ENCODE measurements around the gene ADGRG6. TPM values are rescaled to one million over a fixed set of nuclear protein-coding genes. Genes with fewer than 3 reads are reported as not detected.
A peak's percentile ranks its signal among the peaks of the same experiment; 100 is the strongest.

Gene ADGRG6
- total RNA-seq, 1 experiment from 2014 or later: 5.3 TPM

GRCh38 chr6:142374965-142375733 lies 73.3 kb downstream of the ADGRG6 start:
- H3K4me3 Mint-ChIP-seq: no peak overlapping the region
- ChIA-PET POLR2A (interaction anchor here (0.6 kb wide), 1 partner anchor 16 kb away, joined by 4 read pairs; no protein-coding TSS in a partner anchor), CTCF (interaction anchor here (0.6 to 2.2 kb wide), 3 partner anchors 12 to 143 kb away, joined by 4 to 9 read pairs (median 4); no protein-coding TSS in a partner anchor)
- H3K27me3 Mint-ChIP-seq (ENCODE audit: low read depth): no peaks in the 10 kb centered on the region
- peaks cover 46% of the 10 kb centered on the region for H3K4me1 Mint-ChIP-seq
- no peaks in the 10 kb centered on the region for H3K9me3 Mint-ChIP-seq
- ATAC-seq (no peak), DNase-seq (ENCODE audit: low spot score) (no peak)
- no peaks in the 10 kb centered on the region for H3K36me3 Mint-ChIP-seq
- TF ChIP-seq MXD4 (CRISPR knock-in tag; IDR thresholded peaks at IDR 0.05; ENCODE audit: borderline replicate concordance): no peak
- peak; percentile 81 for TF ChIP-seq GABPB1 (CRISPR knock-in tag; IDR thresholded peaks at IDR 0.05)
- TF ChIP-seq ZNF121 (CRISPR knock-in tag; IDR thresholded peaks at IDR 0.05): no peak
- 0 out of 2 replicates have a peak, but pooled peaks have one; percentile 8 for TF ChIP-seq RORB (CRISPR knock-in tag; IDR thresholded peaks at IDR 0.05)
- TF ChIP-seq SMAD4 (CRISPR knock-in tag; IDR thresholded peaks at IDR 0.05): no peak
- H3K27ac Mint-ChIP-seq: peak overlapping the region; percentile 32; the same call in 1 of the 2 replicates

- Mint-ChIP-seq H3K4me1 (peaks cover 49% of the 10 kb centered on the region), H3K4me3 (no peak overlapping the region), H3K36me3 (no peaks in the 10 kb centered on the region), H3K9me3 (no peaks in the 10 kb centered on the region), H3K27me3 (ENCODE audit: low read depth) (no peaks in the 10 kb centered on the region), H3K27ac (no peak overlapping the region)
- 0 out of 2 replicates have a peak, but pooled peaks have one; percentile 34 for TF ChIP-seq GABPB1 (CRISPR knock-in tag; IDR thresholded peaks at IDR 0.05)
- TF ChIP-seq ZNF121 (CRISPR knock-in tag; IDR thresholded peaks at IDR 0.05): no peak
- ChIA-PET POLR2A (no interaction called here), CTCF (no interaction called here)
- DNase-seq (ENCODE audit: low spot score): no peak
- no peak for ATAC-seq
Measured at GRCh38 chr6:142376115-142376514, 74.3 kb downstream of the ADGRG6 start.

- peak; percentile 97 for ATAC-seq
- ChIA-PET POLR2A (interaction anchor here (0.6 kb wide), 1 partner anchor 770 kb away, joined by 8 read pairs; no protein-coding TSS in a partner anchor), CTCF (interaction anchor here (1.4 to 2.5 kb wide), 2 partner anchors 10 to 145 kb away, joined by 8 to 9 read pairs; no protein-coding TSS in a partner anchor)
- Mint-ChIP-seq H3K4me1 (peaks cover 49% of the 10 kb centered on the region), H3K9me3 (no peaks in the 10 kb centered on the region), H3K27me3 (ENCODE audit: low read depth) (no peaks in the 10 kb centered on the region), H3K27ac (peak overlapping the region; percentile 87), H3K4me3 (no peak overlapping the region), H3K36me3 (no peaks in the 10 kb centered on the region)
- peak; percentile 65 for DNase-seq (ENCODE audit: low spot score)
- TF ChIP-seq AFF4 (CRISPR knock-in tag; IDR thresholded peaks at IDR 0.05; ENCODE audit: borderline replicate concordance) (no peak), EMX1 (CRISPR knock-in tag; IDR thresholded peaks at IDR 0.05) (no peak), ZNF425 (CRISPR knock-in tag; conservative IDR thresholded peaks at IDR 0.05) (no peak), TEAD4 (CRISPR knock-in tag; IDR thresholded peaks at IDR 0.05) (no peak), SOX15 (CRISPR knock-in tag; IDR thresholded peaks at IDR 0.05) (no peak), HMGXB4 (CRISPR knock-in tag; IDR thresholded peaks at IDR 0.05) (no peak), ETV6 (CRISPR knock-in tag; IDR thresholded peaks at IDR 0.05) (no peak), GABPB1 (CRISPR knock-in tag; IDR thresholded peaks at IDR 0.05) (peak; percentile 71), MAX (CRISPR knock-in tag; IDR thresholded peaks at IDR 0.05) (peak; percentile 30; the same call in 1 of the 2 replicates), FOXK1 (CRISPR knock-in tag; IDR thresholded peaks at IDR 0.05) (no peak), SMAD4 (CRISPR knock-in tag; IDR thresholded peaks at IDR 0.05) (no peak), ZNF281 (CRISPR knock-in tag; IDR thresholded peaks at IDR 0.05) (no peak), MLX (CRISPR knock-in tag; IDR thresholded peaks at IDR 0.05) (no peak), NR1H2 (CRISPR knock-in tag; IDR thresholded peaks at IDR 0.05) (no peak), SP1 (CRISPR knock-in tag; conservative IDR thresholded peaks at IDR 0.05) (peak; percentile 30; the same call in 1 of the 2 replicates)
Measured at GRCh38 chr6:142376800-142377496, 75.1 kb downstream of the ADGRG6 start.
